H9 (cell line): Measurements from ENCODE around the gene PAX3. TPM values are rescaled to one million over a fixed set of nuclear protein-coding genes. Genes with fewer than 3 reads are reported as not detected.
A peak's percentile ranks its signal among the peaks of the same experiment; 100 is the strongest.

ENCODE experiments used
- DNase-seq: peaks from one replicate; pipeline ENCODE4 v3.0.0-alpha.2; 2017
- H2AFZ ChIP-seq: one replicate; pipeline ENCODE4 v1.6.1; 2013; ENCODE audit warnings: mild to moderate bottlenecking, low read length, control low read depth, moderate library complexity
- H2AK5ac ChIP-seq: 2 replicates; pipeline ENCODE4 v1.6.1; 2013; ENCODE audit warnings: low read length, control low read depth, mixed read lengths; ENCODE audit not compliant: insufficient read length
- H2BK120ac ChIP-seq: one replicate; pipeline ENCODE4 v1.6.1; 2013; ENCODE audit warnings: low read depth, mild to moderate bottlenecking, low read length, control low read depth, inconsistent platforms; ENCODE audit not compliant: poor library complexity, severe bottlenecking
- H2BK12ac ChIP-seq: 2 replicates; pipeline ENCODE4 v1.6.1; 2013; ENCODE audit warnings: low read length, control low read depth, mixed read lengths, low read depth; ENCODE audit not compliant: insufficient read length
- H2BK15ac ChIP-seq: 2 replicates; pipeline ENCODE4 v1.6.1; 2013; ENCODE audit warnings: low read depth, low read length, control low read depth
- H2BK20ac ChIP-seq: one replicate; pipeline ENCODE4 v1.6.1; 2013; ENCODE audit warnings: low read depth, mild to moderate bottlenecking, low read length, control low read depth, inconsistent platforms; ENCODE audit not compliant: poor library complexity, severe bottlenecking
- H2BK5ac ChIP-seq: 2 replicates; pipeline ENCODE4 v1.6.1; 2013; ENCODE audit warnings: low read length, control low read depth, mixed read lengths; ENCODE audit not compliant: insufficient read length
- H3K14ac ChIP-seq: 2 replicates; pipeline ENCODE4 v1.6.1; 2013; ENCODE audit warnings: low read length, control low read depth; ENCODE audit not compliant: insufficient read depth
- H3K18ac ChIP-seq: 2 replicates; pipeline ENCODE4 v1.6.1; 2013; ENCODE audit warnings: low read depth, mild to moderate bottlenecking, mixed read lengths, low read length, control low read depth; ENCODE audit not compliant: insufficient read length
- H3K23ac ChIP-seq: 2 replicates; pipeline ENCODE4 v1.6.1; 2013; ENCODE audit warnings: low read length, control low read depth, mixed read lengths, low read depth; ENCODE audit not compliant: insufficient read length
- H3K23me2 ChIP-seq: 2 replicates; pipeline ENCODE4 v1.6.1; 2013; ENCODE audit warnings: low read depth, mild to moderate bottlenecking, mixed read lengths, low read length, control low read depth; ENCODE audit not compliant: insufficient read length, poor library complexity, severe bottlenecking
- H3K27ac ChIP-seq: 2 replicates; pipeline ENCODE4 v1.5.1; 2013; ENCODE audit warnings: low read length, control low read depth, mixed read lengths, low read depth; ENCODE audit not compliant: insufficient read length
- H3K27me3 ChIP-seq: 2 replicates; pipeline ENCODE4 v1.6.1; 2013; ENCODE audit warnings: low read length, control low read depth, inconsistent platforms; ENCODE audit not compliant: insufficient read depth
- H3K4ac ChIP-seq: 2 replicates; pipeline ENCODE4 v1.6.1; 2013; ENCODE audit warnings: low read depth, mild to moderate bottlenecking, control low read depth, inconsistent platforms, low read length, moderate library complexity
- H3K4me1 ChIP-seq: 2 replicates; pipeline ENCODE4 v1.6.1; 2013; ENCODE audit warnings: low read length, control low read depth, inconsistent platforms; ENCODE audit not compliant: insufficient read depth
- H3K4me2 ChIP-seq: 2 replicates; pipeline ENCODE4 v1.6.1; 2013; ENCODE audit warnings: low read length, control low read depth, mixed read lengths; ENCODE audit not compliant: insufficient read length, insufficient read depth
- H3K56ac ChIP-seq: 2 replicates; pipeline ENCODE4 v1.6.1; 2013; ENCODE audit warnings: low read depth, mild to moderate bottlenecking, mixed read lengths, low read length, control low read depth; ENCODE audit not compliant: insufficient read length
- H3K79me1 ChIP-seq: 2 replicates; pipeline ENCODE4 v1.6.1; 2013; ENCODE audit warnings: low read depth, mild to moderate bottlenecking, moderate library complexity, low read length, control low read depth, inconsistent platforms; ENCODE audit not compliant: insufficient read depth, poor library complexity, severe bottlenecking
- H3K79me2 ChIP-seq: 2 replicates; pipeline ENCODE4 v1.6.1; 2013; ENCODE audit warnings: low read length, control low read depth, inconsistent platforms; ENCODE audit not compliant: insufficient read depth
- H3K9ac ChIP-seq: 2 replicates; pipeline ENCODE4 v1.6.1; 2013; ENCODE audit warnings: low read length, control low read depth, mixed read lengths; ENCODE audit not compliant: insufficient read length; ENCODE audit errors: extremely low read depth
- H3K9me3 ChIP-seq: one replicate; pipeline ENCODE4 v1.6.1; 2013; ENCODE audit warnings: low read depth, low read length, inconsistent platforms; ENCODE audit not compliant: control insufficient read depth
- H3T11ph ChIP-seq: one replicate; pipeline ENCODE4 v1.6.1; 2013; ENCODE audit warnings: mild to moderate bottlenecking, low read length, control low read depth, inconsistent platforms
- H4K20me1 ChIP-seq: one replicate; pipeline ENCODE4 v1.6.1; 2013; ENCODE audit not compliant: control insufficient read depth, insufficient read length, insufficient read depth
- H4K5ac ChIP-seq: 2 replicates; pipeline ENCODE4 v1.6.1; 2013; ENCODE audit warnings: low read depth, mild to moderate bottlenecking, mixed read lengths, low read length, control low read depth; ENCODE audit not compliant: insufficient read length
- H4K8ac ChIP-seq: replicated peaks from 2 replicates; pipeline ENCODE4 v1.6.1; 2013; ENCODE audit warnings: low read length, control low read depth, mixed read lengths, low read depth; ENCODE audit not compliant: insufficient read length
- H4K91ac ChIP-seq: 2 replicates; pipeline ENCODE4 v1.6.1; 2013; ENCODE audit warnings: low read depth, mild to moderate bottlenecking, moderate library complexity, mixed read lengths, low read length, control low read depth; ENCODE audit not compliant: insufficient read length
- H3K27ac Mint-ChIP-seq, 3 experiments: 2 replicates in 2 of 3; 3 replicates in 1 of 3; pipeline ENCODE4 v1.8.0; 2020 to 2021; ENCODE audit warnings: mixed read lengths in 3 of 3, mild to moderate bottlenecking in 1 of 3, moderate library complexity in 1 of 3
- H3K27me3 Mint-ChIP-seq: 2 replicates; pipeline ENCODE4 v1.8.0; 2021; ENCODE audit warnings: low read depth, mild to moderate bottlenecking, moderate library complexity, mixed read lengths
- H3K36me3 Mint-ChIP-seq, 3 experiments: 2 replicates in 2 of 3; 3 replicates in 1 of 3; pipeline ENCODE4 v1.8.0; 2020 to 2021; ENCODE audit warnings: low read depth in 3 of 3, mixed read lengths in 3 of 3; ENCODE audit not compliant: insufficient read depth in 1 of 3
- H3K4me1 Mint-ChIP-seq, 2 experiments: 2 replicates each; pipeline ENCODE4 v1.8.0; 2020; ENCODE audit warnings: mixed read lengths in 2 of 2
- H3K4me3 Mint-ChIP-seq, 2 experiments: 2 replicates in 1 of 2; 3 replicates in 1 of 2; pipeline ENCODE4 v1.8.0; 2020 to 2021; ENCODE audit warnings: mild to moderate bottlenecking in 2 of 2, mixed read lengths in 2 of 2, moderate library complexity in 1 of 2
- H3K9me3 Mint-ChIP-seq, 2 experiments: 2 replicates in 1 of 2; 3 replicates in 1 of 2; pipeline ENCODE4 v1.8.0; 2020; ENCODE audit warnings: mild to moderate bottlenecking in 2 of 2, mixed read lengths in 2 of 2, moderate library complexity in 1 of 2
- CTCF ChIP-seq: fragments of 200-600 bp; sonication (generic); conservative IDR thresholded peaks from 3 replicates; pipeline ENCODE4 v1.8.0; 2021; ENCODE audit warnings: antibody characterized with exemption, mild to moderate bottlenecking
- WGBS: extraction: QIAGEN DNeasy Blood & Tissue Kit; methylation state at CpG from one replicate; pipeline ENCODE4 v1.1.7; 2013; ENCODE audit warnings: missing lambda C conversion rate, low lambda C conversion rate, mixed read lengths; ENCODE audit not compliant: insufficient read length; ENCODE audit errors: extremely low coverage; 5-methylcytosine and 5-hydroxymethylcytosine counted together
- total RNA-seq: library from RNA; stranded (reverse); gene quantifications from 2 replicates; pipeline ENCODE4 v1.2.1, GENCODE V29; 2021

The PAX3 gene
- total RNA-seq, 1 experiment from 2014 or later, result not detected

- Histone ChIP-seq H3K14ac (no peak overlapping the region; the same call in 1 of the 2 replicates), H4K91ac (no peak overlapping the region), H3K23ac (no peak overlapping the region), H3K79me1 (no peaks in the 10 kb centered on the region), H3T11ph (no peak overlapping the region), H3K23me2 (peaks cover 9% of the 10 kb centered on the region), H4K20me1 (no peaks in the 10 kb centered on the region), H3K79me2 (no peaks in the 10 kb centered on the region), H3K4me2 (peak overlapping the region; percentile 15), H2AFZ (no peak overlapping the region), H3K9ac (no peak overlapping the region), H3K4ac (no peak overlapping the region), H2BK15ac (no peak overlapping the region), H3K18ac (no peak overlapping the region), H2BK120ac (no peak overlapping the region), H3K56ac (no peak overlapping the region), H2BK20ac (no peak overlapping the region), H3K9me3 (no peaks in the 10 kb centered on the region), H3K27ac (no peak overlapping the region), H4K8ac (no peak overlapping the region), H2AK5ac (no peak overlapping the region), H4K5ac (no peak overlapping the region), H2BK12ac (no peak overlapping the region), H3K4me1 (peaks cover under 1% of the 10 kb centered on the region; the same call in 1 of the 2 replicates), H3K27me3 (peaks cover 100% of the 10 kb centered on the region), H2BK5ac (no peak overlapping the region)
- WGBS, result no CpG with 5 or more reads among the region's 27 CpGs
- H3K9me3 Mint-ChIP-seq, result peaks cover 6 to 33% of the 10 kb centered on the region in 2 experiments
- peaks cover 100% of the 10 kb centered on the region for H3K27me3 Mint-ChIP-seq
- peak overlapping the region in 1 of 2 experiments; percentile 77; a peak in 3 of 5 replicates for H3K4me3 Mint-ChIP-seq
- no peak for TF ChIP-seq CTCF
- no peaks in the 10 kb centered on the region; a peak in 1 of 7 replicates for H3K36me3 Mint-ChIP-seq
- no peak overlapping the region for H3K27ac Mint-ChIP-seq
- DNase-seq, result peak; percentile 39
- H3K4me1 Mint-ChIP-seq, result peaks cover 20 to 61% of the 10 kb centered on the region in 2 experiments
Observed at GRCh38 chr2:222306393-222307142, 7.8 kb upstream of the PAX3 start.
